HG03342 (cell line): Measurements from ENCODE around the gene ABHD16A.
A peak's percentile ranks its signal among the peaks of the same experiment; 100 is the strongest.

Experiments
- ATAC-seq: cut with Tn5 transposase; IDR thresholded peaks from one replicate; pipeline ENCODE4 v1.9.1; 2021; ENCODE audit warnings: mild to moderate bottlenecking, moderate library complexity; ENCODE audit not compliant: unreplicated experiment

The ABHD16A gene

DNA sequence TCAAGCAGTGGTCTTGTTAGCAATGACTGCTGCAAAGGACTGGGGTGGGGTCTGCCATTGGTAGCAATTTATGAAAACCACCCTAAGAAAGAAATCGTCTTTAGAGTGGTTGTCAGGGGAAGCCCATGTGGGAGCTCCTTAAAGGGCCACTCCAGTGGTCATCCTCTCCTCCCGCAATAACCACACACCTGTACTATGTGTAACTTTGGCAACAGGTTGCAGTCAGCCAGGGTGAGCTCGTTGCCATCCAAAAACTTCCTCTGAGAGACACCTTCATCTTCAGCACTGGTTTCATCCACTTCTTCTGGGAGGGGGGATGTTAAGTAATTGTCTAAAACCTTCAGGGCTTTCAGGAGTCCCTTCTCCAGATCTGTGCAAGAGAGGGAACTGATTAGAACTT lies 28.9 kb upstream of the ABHD16A start:
- ATAC-seq = no peak

DNA sequence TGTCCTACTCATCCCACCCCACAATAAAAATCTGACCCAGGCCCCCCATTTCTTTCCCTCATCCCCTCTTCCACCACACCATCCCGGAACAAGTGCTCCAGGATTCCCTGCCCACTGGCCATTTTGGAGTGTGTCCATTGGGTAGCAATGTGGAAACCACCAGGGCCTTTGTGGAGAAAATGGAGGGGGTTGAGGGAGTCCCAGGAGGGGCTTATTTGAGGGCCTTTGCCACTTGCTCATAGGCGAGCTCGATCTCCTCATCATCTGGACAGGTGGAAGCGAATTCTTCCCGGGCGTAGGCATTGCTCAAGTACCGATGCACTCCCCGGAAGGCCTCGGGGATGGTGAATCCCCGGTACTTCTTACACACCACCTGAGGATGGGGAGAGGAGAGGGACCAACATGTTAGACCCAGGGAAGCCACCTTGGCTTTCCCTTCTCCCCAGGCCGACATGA lies 27.5 kb upstream of the ABHD16A start:
- ATAC-seq = no peak

DNA sequence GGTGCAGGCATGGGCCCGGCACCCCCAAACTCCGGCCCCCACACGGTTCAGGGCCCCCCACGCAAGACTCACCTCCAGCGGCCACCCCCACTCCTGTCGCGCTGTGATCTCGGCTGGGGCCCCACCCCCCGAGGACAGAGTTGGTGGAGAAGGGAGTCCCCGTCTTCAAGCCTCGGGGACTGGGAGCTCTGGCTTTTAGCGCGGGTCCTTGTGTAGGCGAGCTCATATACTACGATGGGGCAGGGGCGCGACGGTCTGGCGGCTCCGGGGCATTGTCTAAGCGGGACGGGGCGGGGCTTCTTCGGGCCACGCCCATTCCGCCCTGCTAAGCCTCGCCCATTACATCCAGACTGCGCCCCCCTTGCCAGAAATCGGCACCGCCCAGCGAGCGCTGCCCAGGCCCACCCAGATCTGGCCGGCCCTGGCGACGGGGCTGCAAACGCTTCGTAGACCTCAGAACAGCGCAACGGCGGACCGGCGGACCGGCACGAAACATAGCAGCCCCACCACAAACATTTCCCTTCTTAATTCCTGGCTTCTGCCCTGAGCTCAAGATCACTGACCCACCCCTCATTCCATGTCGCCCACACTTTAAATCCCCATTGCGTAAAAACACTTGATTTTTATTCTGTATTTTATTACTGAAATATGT lies 27.0 kb upstream of the ABHD16A start:
- peak; percentile 31 for ATAC-seq

DNA sequence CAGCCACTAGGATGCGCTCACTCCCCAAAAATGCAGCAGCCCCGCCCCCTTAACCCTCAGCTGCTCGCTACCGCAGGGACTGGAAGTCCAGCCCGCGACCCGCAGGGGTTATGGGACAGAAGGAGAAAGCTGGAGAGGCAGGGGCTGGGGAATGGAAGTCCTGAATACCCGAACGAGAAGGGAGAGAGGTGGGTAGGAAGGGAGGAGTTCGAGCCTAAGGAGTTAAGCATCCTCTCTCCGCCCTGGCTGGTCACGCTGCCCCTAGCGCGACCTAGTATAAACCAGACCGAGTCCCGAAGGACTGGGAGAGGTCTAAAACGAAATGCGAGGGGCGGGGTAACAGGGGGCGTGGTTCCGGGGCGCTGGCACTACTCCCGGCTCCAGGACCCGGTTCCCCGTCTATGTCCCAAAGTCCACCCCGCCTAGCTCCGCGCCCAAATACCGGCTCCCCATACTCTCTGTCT lies 26.4 kb upstream of the ABHD16A start:
- ATAC-seq = peak; percentile 42

DNA sequence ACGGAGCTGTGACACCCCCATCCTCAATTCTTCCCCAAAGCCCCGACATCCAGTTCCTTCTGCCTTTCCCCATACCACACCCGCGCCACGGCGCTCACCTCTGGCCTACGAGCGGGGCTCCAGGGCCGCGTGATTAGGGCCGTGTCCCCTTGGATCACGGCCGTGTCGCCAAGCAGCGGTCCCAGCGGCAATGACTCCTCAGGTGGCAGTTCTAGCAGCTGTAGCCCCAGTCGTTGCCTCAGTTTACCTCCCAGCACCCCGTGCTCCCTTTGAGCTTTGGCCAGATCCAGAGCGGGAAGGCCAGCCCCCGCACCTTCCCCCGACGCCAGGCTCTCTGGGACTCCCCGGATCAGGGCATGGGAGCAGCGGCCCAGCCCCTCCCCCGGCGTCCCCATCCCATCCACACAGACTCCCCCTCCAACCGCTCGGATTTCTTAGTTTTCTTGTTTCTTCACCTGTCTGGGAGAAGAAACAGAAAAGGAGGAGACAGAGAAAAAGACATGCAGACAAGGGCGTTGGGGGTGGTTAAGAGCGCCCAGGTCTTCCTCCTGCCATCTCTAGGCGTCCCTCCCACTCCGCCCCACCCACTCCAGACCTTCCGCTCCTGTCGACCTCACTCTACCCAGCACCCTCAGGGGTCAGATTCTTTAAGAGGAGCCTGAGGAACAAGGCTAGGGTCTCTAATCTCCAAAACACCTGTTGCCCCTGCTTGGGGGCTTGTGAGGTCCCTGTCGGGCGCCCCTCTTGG lies 25.8 kb upstream of the ABHD16A start, which contains the start of gene DDAH2:
Gene DDAH2, minus strand, starts transcription at position 533 of the 748 bp plus-strand sequence. Its CDS starts 138 bp downstream, at position 395.
- ATAC-seq = peak; percentile 19

DNA sequence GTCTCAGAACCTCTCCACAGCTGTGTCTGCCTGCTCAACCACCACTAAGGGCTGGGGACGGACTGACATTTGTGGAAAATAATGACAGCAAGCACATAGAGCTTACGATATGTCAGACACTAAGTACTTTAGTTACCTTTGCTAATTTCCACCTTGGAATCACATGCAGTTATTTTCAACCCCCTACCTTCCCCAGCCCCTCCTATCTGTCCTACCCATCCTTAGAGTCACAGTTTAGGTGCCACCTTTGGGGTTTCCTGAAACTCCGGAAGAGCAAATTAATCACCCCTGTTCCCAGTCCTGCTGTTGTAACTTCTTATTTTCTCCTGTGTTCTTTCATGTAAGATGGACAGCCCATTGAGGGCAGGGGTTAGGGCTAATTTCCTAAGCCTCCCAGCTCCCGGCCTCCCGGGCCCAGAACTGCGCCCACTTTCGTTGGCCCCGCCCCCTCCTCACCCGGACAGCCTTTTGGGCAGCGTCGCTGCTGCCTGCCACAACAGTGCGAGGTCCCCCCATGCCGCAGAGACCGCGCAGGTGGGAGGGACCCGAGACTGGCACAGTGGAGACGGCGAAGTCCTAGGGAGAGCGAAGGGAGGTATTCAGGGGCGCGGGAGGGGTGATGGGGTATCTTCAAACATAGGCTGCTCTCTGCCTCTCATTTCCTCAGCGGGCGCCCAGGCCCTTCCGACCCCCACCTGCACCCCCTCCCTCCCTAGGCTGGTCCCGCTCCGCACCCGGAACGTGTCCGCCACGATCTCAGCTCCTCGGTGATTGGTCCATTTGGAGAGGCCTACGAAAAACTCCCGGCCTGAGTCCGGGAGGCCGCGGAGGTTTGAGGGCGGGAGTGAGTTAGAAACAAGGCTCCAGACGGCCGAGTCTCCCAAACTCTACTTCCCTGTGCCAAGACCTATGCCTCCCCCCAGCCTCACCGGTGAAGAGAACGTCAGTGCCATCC lies 24.9 kb upstream of the ABHD16A start:
- ATAC-seq = no peak

DNA sequence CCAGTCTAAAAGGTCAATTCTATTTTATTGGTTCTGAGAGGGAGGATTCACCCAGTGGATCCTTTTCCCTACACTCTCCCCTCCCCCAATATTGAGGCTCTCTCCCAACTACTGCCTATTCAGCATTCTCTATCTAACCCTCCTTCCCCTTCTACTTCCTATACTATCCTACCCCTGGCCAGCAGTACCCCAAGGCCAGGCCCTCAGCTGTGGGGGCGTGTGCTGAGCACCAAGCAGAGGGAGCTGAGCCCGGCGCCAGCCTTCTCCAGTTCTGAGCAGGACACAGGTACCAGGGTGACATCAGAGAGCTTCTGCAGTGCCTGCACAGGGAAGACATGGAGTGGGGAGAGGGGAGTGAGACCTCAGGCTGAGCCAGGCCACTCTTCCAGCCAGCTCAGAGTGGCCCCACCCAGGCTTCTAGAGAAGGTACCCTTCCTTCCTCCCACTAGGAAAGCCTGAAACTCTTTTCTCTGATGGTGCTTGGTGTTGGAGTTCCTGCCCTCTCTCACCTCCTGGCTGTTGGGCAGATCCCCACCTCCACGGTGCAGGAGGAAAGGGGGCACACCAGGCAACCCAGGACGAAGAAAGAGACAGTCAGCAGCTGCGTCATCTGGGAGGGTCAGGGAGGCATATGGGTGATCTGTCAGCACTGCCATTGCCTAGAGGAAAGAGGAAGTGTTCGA lies 24.1 kb upstream of the ABHD16A start:
- no peak for ATAC-seq

DNA sequence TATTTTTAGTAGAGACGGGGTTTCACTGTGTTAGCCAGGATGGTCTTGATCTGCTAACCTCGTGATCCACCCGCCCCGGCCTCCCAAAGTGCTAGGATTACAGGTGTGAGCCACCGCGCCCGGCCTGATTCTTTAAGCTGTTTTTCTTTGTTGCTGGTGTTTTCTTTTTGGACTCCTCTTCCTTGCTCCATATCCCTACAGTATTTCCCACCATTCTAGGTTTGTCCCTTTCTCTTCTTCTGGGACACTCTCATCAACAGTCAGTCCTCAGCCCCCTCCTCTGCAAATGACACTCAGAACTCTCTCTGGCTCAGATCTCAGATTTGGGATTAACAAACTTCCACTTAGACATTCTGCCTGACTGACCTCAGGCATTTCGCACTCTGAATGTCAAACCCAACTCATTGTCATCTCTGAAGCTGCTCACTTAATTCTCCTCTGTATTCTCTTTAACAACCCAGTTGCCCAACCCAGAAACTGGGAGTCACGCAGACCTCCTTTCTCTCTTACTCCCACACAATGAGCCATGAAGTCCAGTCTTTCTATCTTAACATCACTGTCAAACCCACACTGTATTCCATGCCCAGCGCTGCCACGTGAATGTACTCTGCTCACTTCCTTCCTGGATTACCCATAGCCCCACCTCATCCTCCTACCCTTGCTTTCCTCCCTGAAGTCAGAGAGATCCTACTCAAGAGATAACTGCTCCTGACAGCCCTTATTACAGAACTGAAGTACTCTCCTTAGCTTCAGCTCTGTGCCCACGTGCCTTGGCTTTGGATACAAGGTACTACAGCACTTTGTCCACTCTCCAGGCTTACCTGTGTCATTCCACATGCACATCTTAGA lies 22.6 kb upstream of the ABHD16A start:
- no peak for ATAC-seq

DNA sequence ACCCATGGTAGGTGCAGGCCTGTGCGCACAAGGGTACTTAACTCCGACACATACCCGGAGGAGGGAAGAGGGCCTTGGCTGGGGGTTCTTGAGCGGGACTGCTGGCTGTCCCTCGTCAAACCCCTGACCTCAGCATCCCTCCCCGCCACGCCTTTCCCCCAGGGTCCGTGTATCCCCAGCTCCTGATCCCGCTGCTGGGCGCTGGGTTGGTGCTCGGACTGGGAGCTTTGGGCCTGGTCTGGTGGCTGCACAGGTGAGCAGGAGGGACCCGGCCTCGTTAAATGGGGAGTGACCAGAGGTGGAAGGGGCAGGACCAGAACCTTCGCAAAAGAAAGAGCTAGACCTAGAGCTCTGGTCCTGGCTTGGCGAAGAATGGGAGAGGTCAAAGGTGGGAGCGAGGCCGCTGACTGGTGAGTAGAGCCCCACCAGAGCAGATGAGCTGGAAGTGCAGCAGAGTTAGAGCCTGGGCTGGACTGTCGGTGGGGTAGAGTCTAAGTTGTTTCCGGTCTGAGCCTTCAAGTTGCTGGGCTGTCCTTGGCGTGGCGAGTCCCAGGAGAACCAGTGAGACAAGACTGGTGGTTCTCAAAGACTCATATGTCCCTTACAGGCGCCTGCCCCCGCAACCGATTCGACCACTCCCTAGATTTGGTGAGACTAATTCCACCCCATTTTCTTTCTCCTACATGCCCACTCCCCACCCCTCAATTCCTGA lies 21.0 kb upstream of the ABHD16A start:
- no peak for ATAC-seq

DNA sequence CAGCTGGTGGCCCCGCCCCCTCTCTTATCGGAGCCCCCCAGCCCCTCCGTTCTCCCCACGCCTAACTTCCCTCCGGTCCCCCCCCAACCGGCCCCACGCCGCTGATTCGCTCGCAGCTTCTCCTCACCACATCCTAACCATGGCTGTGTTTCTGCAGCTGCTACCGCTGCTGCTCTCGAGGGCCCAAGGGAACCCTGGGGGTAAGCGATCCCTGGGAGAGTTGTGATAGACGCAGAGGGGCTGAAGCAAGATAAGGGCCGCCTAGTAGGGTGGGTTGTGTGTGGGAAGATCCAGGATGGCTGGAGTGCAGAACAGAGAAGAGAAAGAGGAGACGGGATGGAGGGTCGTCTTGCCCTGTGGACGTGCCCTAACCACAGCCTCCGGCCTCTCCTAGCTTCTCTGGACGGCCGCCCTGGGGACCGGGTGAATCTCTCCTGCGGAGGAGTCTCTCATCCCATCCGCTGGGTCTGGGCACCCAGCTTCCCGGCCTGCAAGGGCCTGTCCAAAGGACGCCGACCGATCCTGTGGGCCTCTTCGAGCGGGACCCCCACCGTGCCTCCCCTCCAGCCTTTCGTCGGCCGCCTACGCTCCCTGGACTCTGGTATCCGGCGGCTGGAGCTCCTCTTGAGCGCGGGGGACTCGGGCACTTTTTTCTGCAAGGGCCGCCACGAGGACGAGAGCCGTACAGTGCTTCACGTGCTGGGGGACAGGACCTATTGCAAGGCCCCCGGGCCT lies 20.3 kb upstream of the ABHD16A start, which contains the start of gene MPIG6B:
Gene MPIG6B, plus strand, starts transcription at position 129 of the 735 bp plus-strand sequence. Its CDS starts 11 bp downstream, at position 140.
- no peak for ATAC-seq

DNA sequence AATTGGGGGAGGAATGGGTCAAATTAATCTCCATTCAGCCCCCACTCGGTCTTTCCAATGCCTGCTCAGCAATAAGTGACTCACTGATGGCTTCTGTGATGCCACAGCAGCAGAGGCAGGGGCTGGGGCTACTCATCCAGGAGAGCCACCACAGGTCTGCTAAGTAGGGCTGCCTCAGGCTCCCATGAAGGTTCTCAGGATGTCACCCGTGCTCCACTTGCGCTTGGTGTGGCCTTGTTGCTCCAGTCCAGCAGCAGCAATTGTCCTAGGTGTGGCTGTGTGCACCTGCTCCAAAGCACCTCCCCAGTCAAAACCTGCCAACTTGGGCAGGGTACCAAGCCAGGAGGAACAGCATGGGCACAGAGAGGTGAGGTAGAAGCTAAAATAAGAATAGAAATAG lies 19.0 kb upstream of the ABHD16A start:
- ATAC-seq = no peak

DNA sequence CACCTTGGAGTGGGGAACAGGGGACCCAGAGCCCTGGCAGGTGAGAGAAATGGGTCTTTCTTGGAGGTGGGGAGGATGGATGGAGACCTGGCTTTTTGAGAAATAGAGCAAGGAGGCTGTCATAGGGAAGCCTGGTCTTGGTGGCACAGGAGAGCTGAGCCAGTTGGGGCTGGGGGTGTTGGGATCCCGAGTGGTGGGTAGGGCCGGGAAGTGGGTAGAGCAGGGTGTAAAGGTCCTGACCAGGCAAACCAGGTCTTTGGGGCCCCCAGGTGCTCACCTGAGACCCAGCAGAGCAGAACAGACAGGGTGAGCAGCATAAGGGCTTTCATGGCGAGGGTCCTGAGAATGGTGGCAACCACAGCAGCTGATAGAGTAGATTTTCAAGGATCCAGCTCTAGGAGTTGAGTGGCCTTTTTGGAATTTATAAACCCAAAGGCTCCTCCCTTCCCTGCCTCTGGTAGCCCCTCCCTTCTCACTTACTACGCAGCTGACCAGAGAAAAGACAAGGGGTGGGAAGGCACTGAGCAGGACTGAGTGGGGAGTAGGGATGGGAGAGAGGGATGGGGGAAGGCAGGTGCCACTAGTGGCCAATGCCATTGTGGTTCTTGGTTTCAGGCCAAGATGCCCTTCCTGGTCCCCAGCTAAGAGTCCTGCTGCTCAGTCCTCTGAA lies 18.4 kb upstream of the ABHD16A start, which contains the start of gene LY6G6C:
Gene LY6G6C, minus strand, starts transcription at position 396 of the 670 bp plus-strand sequence. Its CDS starts 67 bp downstream, at position 329.
- no peak for ATAC-seq

DNA sequence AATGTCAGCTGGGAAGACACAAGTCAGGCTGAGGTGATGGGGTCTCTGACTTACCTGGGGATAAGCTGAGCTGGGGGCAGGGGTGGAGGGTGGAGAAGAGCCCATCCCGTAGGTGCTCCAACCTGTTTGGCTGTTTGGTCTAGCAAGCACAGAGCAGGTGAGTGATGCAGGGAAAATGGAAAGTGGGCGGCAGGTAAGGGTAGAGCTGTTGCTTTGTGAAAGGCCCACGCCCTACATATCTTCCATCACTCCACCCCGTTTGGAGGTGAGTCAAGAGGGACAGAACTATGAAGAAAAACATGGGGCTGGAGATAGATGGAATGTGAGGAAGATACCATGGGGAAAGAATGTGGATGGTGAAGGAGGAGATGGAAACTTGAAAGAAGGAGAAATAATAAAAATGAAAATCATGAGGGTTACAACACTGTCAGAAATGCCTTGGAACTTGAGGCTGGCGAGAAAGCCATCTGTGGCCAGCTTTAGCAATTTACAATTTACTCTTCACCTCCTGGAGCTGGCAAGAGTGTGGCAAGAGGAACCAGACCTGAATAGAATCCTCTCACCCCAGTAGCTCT lies 17.2 kb upstream of the ABHD16A start:
- no peak for ATAC-seq

DNA sequence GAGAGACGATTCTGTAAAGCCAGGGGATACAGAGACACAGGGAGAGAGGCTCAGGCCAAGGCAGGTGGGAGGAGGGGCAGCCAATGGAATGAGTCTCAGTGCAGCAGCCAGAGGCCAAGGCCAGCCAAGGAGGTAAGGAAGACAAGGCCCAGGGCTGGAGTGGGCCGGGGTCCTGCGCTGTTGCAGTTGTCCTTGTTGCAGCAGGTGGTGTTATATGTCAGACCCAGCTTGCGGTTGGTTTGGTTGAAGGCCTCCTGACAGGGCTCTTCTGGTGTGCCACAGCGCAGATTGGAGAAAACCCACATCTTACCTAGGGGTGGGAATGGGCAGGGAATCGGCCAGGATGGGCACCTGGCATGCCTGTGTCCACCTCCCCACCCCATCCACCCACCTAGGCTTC lies 15.9 kb upstream of the ABHD16A start:
- no peak for ATAC-seq

DNA sequence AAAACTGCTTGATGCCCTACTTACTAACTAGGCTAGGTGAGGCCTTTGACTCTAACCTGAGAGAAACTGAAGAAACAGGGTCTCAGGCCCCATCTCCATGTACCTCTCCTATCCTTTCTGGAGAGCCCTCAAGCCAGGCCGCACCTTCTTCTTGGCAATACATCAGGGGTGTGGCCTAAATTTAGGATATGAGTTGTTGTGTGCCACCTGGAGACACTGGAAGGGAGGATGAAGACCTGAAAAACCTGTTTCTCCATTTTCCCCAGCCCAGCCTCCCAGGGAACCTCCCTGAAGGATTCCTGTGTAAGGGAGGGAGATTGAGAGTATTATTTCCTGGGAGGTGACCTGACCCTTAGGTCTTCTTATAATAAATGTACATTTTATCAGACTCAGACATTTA lies 15.1 kb upstream of the ABHD16A start:
- ATAC-seq = no peak

DNA sequence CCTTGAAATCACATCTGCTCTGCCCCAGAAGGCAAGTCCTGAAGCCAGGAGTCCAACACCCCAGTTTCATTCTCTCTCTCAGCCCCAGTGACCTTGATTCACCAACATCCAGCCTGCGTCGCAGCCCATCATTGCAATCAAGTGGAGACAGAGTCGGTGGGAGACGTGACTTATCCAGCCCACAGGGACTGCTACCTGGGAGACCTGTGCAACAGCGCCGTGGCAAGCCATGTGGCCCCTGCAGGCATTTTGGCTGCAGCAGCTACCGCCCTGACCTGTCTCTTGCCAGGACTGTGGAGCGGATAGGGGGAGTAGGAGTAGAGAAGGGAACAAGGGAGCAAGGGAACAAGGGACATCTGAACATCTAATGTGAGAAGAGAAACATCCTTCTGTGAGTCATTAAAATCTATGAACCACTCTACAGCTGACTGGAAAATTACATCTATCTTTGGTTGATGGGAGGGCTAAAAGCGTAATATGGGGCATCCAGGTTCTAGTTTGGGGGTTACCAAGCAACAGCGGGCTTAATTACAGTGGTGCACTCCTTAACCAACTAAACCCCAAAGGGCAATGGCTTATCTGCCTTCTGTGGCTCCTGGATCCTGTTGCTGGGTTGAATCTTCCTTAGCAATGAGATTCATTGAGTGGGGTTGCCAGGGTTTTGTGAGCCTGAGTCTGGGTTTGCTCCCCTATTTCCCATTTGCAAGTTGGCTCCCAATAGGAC lies 14.5 kb upstream of the ABHD16A start:
- no peak for ATAC-seq
